Mucosa of stomach (tissue), 1 donor: Measurements from ENCODE around the gene ASCL3.
"Not testable (repeated sequence)": the region's sequence is repeated elsewhere in the genome, so short reads cannot be mapped to it uniquely, and the experiment has no call there.

Experiments
- H3K27me3 ChIP-seq: one replicate; pipeline ENCODE4 v1.7.0; 2013; ENCODE audit warnings: mild to moderate bottlenecking, low read length; ENCODE audit not compliant: control insufficient read depth, insufficient read depth
- H3K36me3 ChIP-seq: one replicate; pipeline ENCODE4 v1.7.0; 2013; ENCODE audit warnings: low read length; ENCODE audit not compliant: control insufficient read depth, insufficient read depth
- H3K4me1 ChIP-seq: one replicate; pipeline ENCODE4 v1.7.0; 2013; ENCODE audit warnings: mild to moderate bottlenecking, low read length; ENCODE audit not compliant: control insufficient read depth, insufficient read depth
- H3K4me3 ChIP-seq: one replicate; pipeline ENCODE4 v1.7.0; 2013; ENCODE audit warnings: low read length
- H3K9ac ChIP-seq: one replicate; pipeline ENCODE4 v1.7.0; 2013; ENCODE audit warnings: mild to moderate bottlenecking, low read length, moderate library complexity
- H3K9me3 ChIP-seq: one replicate; pipeline ENCODE4 v1.7.0; 2013; ENCODE audit warnings: mild to moderate bottlenecking, low read length, moderate library complexity; ENCODE audit not compliant: control insufficient read depth
- donor health status: Pancreatic carcinoma.

The ASCL3 gene, protein sequence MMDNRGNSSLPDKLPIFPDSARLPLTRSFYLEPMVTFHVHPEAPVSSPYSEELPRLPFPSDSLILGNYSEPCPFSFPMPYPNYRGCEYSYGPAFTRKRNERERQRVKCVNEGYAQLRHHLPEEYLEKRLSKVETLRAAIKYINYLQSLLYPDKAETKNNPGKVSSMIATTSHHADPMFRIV

DNA sequence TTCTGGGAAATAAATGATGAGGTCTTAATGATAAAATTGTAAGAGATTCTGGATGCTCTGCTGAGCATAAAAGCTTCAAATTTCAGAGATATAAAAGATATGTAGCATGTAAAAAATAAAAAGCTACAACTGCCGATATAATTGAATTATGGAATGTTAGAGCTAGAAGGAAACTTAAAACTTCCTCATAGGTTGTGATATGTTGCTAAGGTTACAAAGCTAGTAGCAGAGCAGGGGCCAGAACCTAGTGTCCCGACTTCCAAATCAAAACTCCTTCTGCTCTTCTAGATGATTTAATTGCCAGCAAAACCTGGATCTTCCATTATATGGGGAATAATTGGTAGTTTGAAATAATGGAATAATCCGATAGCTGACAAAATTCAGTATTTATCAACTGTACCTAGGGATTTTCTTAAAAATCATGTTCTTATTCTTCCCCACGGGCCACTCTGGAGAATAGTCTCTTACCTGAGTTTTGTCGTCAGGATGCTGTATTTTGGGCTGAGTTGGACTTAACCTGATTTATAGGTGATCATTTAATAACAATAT lies at the start of gene ASCL3:
ASCL3 (minus strand) TSS at position 499 of the 549 bp plus-strand sequence. CDS start 4,855 bp downstream, outside the sequence.
- Histone ChIP-seq H3K4me1 (no peaks in the 10 kb centered on the region), H3K9me3 (no peaks in the 10 kb centered on the region), H3K9ac (no peak within 1 kb of the TSS), H3K36me3 (no peaks in the 10 kb centered on the region), H3K4me3 (no peak within 1 kb of the TSS), H3K27me3 (no peaks in the 10 kb centered on the region)

DNA sequence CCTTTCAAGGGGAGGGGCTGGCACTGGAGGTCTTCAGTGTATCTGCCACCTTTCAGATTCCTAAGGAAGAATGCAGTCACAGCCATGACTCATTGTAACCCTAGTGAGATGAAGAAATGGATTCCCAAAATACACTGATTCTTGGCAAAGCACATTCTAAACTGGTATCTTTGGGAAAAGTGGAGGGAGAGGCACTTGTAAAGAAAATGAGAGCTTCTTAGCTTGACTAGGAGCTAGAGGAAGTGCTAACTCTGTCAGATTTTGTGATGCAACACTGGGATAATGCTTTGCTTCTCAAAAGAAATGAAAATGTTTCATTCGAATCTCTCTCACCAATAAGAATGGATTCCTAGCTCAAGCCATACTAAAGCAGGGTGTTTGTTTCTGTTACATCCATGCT lies 46.6 kb upstream of the ASCL3 start:
- Histone ChIP-seq H3K4me1 (no peaks in the 10 kb centered on the region), H3K9ac (no peak overlapping the region), H3K27me3 (no peaks in the 10 kb centered on the region)

DNA sequence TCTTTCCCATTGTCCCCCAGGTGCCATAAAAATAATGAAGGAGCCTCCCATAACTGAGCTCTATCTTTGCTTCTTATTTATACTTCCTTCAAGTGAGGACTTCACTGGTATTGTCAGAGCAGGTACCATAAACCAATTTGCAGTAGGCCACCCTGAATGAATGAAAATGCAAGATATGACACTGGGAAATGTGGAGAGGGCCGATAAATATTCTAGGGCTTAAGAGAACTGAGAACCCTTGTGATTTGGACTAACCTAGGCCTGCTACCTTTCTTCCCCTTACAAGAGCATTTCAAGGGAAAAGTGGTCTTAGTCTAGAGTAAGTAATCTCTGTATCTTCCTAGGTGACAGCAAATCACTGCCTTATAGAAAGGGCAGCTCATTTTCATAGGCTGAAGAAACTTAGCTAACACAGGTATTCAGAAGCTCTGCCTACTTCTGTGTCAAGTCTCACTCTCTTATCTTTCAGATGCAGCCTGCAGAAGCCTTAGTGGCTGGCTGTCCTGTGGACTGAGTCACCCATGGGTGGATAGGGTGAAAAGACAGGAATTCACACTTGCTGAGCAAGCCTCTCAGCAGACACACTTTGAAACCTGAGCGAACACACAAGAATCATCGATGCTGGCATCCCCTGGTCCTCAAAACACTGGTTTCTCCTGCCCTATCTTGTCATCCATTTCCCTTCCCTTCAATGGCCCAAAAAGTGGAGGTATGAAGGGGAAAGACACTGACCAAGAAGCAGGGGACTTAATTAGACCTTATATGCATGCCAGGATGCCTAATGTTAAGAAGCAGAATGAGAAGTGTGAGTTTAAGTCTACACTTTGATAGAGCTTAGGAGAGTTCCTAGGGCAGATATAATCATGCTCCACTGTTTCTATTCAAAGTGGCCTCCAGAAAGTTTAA lies 45.8 kb upstream of the ASCL3 start:
- Histone ChIP-seq H3K9ac (no peak overlapping the region), H3K27me3 (no peaks in the 10 kb centered on the region), H3K36me3 (no peaks in the 10 kb centered on the region), H3K9me3 (no peaks in the 10 kb centered on the region), H3K4me3 (no peak overlapping the region), H3K4me1 (no peaks in the 10 kb centered on the region)

More for the DNA sequence above, 46.6 kb upstream of the ASCL3 start:
- Histone ChIP-seq H3K4me3 (no peak overlapping the region), H3K9me3 (no peaks in the 10 kb centered on the region), H3K36me3 (no peaks in the 10 kb centered on the region)

DNA sequence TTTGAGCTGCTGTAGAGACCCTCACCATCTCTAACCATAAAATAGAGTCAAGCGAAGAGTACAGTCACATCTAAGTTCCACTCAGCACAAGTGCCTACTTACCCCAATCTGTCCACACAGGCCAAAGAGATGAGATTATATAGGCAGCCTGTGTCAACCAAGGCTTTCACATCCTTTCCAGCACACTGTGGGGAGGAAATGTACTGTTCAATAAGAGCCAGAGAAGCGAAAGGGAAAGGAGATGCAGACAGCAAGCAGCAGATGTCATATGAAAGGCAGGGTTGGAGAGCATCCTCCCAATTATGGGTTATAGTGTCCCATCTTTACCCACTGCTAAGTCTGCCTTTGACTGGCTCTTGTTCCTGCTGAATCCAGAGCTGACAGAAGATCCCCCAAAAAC lies 44.6 kb upstream of the ASCL3 start:
- Histone ChIP-seq H3K9ac (no peak overlapping the region), H3K4me3 (no peak overlapping the region), H3K36me3 (no peaks in the 10 kb centered on the region), H3K4me1 (no peaks in the 10 kb centered on the region), H3K27me3 (no peaks in the 10 kb centered on the region), H3K9me3 (no peaks in the 10 kb centered on the region)

DNA sequence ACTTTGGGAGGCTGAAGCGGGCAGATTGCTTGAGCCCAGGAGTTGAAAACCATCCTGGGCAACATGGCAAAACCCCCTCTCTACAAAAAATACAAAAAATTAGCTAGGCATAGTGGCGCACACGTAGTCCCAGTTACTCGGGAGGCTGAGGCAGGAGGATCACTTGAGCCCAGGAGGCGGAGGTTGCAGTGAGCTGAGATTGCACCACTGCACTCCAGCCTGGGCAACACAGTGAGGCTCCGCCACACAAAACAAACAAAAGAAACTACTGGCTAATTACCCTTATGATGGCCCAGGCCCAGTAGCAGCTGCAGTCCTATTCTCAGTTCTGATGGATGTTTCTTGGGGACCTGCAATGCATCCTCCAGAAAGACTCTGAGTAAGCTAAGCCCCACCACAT lies 44.0 kb upstream of the ASCL3 start:
- not testable (repeated sequence) for H3K9me3 ChIP-seq, H3K27me3 ChIP-seq, H3K9ac ChIP-seq, H3K4me1 ChIP-seq, H3K4me3 ChIP-seq, H3K36me3 ChIP-seq

DNA sequence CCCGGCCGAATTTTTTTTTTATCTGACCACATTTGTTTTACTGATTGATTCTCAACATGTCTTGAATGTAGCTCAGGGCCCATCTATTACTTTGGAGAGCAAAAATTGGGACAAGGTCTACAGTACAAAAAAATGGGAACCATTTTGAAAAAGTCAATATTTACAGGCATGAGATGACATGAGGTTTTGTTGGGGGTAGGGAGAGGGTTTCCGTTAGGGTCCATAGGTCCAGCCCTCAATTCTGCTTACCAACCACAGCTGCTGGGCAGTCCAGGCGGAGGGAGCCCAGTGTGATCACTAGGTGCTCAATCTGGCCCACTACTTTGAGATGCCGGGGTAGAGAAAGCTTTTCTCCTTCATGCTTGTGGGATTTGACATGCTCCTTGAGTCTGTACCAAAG lies 42.6 kb upstream of the ASCL3 start:
- Histone ChIP-seq H3K4me1 (no peaks in the 10 kb centered on the region), H3K36me3 (no peaks in the 10 kb centered on the region), H3K9me3 (no peaks in the 10 kb centered on the region), H3K27me3 (peaks cover 6% of the 10 kb centered on the region), H3K9ac (no peak overlapping the region), H3K4me3 (no peak overlapping the region)

DNA sequence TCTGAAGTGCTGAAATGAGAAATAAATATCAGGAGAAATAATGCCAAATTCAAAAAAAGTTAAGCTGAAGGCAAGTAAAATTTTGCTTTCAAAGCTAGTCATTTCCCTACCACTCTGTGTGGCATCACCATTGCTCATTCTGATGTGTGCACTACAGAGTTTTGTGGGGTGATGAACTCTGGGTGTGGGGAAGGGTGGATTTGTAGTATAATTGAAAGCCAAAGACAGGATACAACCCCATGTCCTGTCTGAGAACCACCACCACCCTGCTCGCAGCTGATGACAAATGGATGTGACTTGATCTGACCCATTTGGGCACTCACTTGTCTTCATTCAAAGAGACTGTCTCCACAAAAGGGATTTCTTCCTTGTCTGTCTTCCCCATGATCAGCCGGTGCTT lies 40.7 kb upstream of the ASCL3 start:
- Histone ChIP-seq H3K4me1 (no peaks in the 10 kb centered on the region), H3K36me3 (no peaks in the 10 kb centered on the region), H3K4me3 (no peak overlapping the region), H3K9ac (no peak overlapping the region), H3K9me3 (no peaks in the 10 kb centered on the region), H3K27me3 (peaks cover 6% of the 10 kb centered on the region)

DNA sequence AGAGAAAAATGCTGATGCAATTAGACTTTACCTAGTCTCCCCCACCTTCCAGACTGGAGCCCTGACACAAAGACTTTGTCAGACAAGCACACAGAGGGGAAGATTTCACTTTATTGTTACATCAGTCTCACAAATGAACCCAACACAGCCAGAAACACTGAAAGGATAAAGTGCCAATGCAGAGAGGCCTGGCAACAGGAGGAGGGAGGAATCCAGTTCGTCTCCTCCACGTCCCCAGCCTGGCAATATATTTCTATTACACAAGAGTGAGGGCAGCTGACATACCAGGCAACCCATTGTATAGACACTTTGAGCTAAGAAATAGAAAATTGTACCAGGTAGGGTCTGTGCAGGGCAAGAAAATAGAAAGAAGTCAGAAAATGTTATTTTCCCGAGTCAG lies 37.7 kb upstream of the ASCL3 start:
- Histone ChIP-seq H3K4me3 (no peak overlapping the region), H3K27me3 (peaks cover 6% of the 10 kb centered on the region), H3K4me1 (no peaks in the 10 kb centered on the region), H3K9ac (no peak overlapping the region), H3K9me3 (no peaks in the 10 kb centered on the region), H3K36me3 (no peaks in the 10 kb centered on the region)

DNA sequence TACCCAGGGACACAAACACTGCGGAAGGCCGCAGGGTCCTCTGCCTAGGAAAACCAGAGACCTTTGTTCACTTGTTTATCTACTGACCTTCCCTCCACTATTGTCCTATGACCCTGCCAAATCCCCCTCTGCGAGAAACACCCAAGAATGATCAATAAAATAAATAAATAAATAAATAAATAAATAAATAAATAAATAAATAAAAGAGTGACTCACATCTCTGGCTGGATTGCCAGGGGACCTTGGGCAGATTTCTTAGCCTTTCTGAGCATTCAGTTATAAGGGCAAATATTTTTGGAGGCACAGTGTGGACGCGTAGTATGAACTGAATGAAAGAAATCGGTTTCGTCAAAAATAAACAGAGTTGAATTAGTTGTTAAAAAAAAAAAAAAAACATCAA lies 36.5 kb upstream of the ASCL3 start:
- H3K4me3 ChIP-seq, H3K27me3 ChIP-seq, H3K4me1 ChIP-seq, H3K9ac ChIP-seq, H3K36me3 ChIP-seq, H3K9me3 ChIP-seq: not testable (repeated sequence)

DNA sequence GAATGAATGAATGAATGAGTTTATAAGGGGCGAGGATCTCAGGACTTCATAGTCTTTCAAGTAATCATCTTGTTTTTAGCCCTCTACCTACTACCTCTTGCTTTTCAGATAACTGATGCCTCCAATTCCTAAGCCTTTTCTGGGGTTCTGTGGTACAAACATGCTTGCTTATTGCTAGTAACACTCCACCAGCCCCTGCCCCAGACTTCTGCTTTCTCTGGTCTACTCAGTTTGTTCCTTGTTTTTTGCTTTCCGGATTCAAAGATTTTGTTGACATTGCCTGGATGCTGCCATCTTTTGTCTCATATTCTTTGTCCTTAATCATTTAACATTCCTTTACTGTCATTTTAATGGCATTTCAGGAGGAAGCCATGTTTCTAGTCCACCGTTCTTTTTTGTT lies 30.3 kb upstream of the ASCL3 start:
- no peaks in the 10 kb centered on the region for H3K9me3 ChIP-seq
- H3K4me1 ChIP-seq, result no peaks in the 10 kb centered on the region
- H3K4me3 ChIP-seq, result no peak overlapping the region
- no peaks in the 10 kb centered on the region for H3K36me3 ChIP-seq
- H3K27me3 ChIP-seq, result no peaks in the 10 kb centered on the region
- no peak overlapping the region for H3K9ac ChIP-seq

DNA sequence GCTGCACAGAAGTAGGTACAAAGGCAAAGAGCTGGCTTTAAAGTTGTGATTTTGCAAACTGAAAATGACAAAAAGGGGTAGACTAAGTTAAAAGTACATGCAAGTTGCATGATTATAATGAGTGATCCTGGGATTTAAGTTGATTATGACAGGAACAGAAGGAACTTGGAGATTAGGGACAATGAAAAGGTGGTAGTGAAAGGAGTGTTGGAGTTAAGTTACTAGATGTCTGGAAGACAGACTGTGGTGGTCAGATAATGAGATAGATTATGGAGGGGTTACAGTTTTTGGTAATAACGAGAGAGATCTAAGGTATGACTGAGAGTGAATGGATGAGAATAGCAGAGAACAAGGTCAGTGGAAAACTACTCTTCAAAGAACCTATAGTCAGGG lies 29.1 kb upstream of the ASCL3 start:
- Histone ChIP-seq H3K9me3 (no peaks in the 10 kb centered on the region), H3K36me3 (no peaks in the 10 kb centered on the region), H3K4me3 (no peak overlapping the region), H3K27me3 (no peaks in the 10 kb centered on the region), H3K4me1 (no peaks in the 10 kb centered on the region), H3K9ac (no peak overlapping the region)

DNA sequence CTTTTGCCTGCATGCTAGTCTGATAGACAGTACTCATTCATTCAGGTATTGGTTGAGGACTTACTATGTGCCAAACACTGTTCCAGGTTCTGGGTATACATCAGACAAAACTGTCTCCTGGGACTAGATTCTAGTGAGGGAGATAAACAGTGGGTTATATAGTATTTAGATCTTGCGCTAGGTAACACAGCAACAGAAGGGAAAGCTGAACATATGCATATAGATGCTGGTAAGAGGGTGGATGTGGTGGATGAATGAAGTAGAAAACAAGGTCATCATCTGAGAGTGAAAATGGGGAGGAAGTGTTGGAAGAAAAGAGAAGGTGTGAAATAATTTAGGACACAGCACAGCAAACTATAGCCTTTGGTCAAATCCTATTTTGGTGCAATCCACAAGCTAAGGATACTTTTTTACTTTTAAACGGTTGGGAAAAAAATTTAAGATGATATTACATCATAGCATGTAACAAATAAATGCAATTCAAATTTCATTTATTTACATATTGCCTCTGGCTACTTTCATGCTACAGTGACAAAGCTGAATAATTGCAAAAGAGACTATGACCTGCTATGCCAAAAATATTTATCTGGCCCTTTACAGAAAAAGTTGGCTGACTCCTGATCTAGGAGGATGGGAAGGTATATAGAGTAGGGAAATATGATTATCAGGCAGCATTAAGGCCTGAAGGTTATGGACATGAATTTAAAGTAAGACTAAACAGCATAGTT lies 28.5 kb upstream of the ASCL3 start:
- Histone ChIP-seq H3K4me3 (no peak overlapping the region), H3K36me3 (no peaks in the 10 kb centered on the region), H3K9ac (no peak overlapping the region), H3K4me1 (no peaks in the 10 kb centered on the region), H3K9me3 (no peaks in the 10 kb centered on the region), H3K27me3 (no peaks in the 10 kb centered on the region)
